ENCODE results near the gene PLA2G5.

DNA sequence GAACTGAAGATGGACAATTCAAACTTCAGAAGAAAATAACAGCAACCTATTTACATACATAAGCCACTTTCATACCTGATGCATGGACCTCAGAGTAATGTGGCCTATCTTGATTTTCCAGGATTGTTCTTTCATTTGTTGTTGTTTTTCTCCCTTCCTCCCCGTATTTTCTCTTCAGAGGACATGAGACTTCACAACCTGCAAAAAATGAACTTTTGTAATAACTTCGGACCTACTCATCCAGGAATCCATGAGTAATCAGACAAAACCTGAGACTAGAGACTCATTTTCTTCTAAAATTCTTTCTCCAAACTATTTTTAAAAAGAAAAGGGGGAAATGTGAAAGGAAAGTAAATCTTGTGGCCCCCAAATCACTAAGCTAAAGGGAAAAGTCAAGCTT, 17.6 kb upstream of the PLA2G5 start:
- TF ChIP-seq, protein P1, sequence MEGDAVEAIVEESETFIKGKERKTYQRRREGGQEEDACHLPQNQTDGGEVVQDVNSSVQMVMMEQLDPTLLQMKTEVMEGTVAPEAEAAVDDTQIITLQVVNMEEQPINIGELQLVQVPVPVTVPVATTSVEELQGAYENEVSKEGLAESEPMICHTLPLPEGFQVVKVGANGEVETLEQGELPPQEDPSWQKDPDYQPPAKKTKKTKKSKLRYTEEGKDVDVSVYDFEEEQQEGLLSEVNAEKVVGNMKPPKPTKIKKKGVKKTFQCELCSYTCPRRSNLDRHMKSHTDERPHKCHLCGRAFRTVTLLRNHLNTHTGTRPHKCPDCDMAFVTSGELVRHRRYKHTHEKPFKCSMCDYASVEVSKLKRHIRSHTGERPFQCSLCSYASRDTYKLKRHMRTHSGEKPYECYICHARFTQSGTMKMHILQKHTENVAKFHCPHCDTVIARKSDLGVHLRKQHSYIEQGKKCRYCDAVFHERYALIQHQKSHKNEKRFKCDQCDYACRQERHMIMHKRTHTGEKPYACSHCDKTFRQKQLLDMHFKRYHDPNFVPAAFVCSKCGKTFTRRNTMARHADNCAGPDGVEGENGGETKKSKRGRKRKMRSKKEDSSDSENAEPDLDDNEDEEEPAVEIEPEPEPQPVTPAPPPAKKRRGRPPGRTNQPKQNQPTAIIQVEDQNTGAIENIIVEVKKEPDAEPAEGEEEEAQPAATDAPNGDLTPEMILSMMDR (IDR thresholded peaks at IDR 0.05): no peak
- TF ChIP-seq POLR2A (IDR thresholded peaks at IDR 0.05): no peak

All from lower leg skin (tissue), 3 donors.